ENCODE data around the gene CCR2. TPM values are rescaled to one million over a fixed set of nuclear protein-coding genes. Genes with fewer than 3 reads are reported as not detected.

The CCR2 gene
- total RNA-seq, 2 donors from 2014 or later: 1.5 to 3.0 TPM

DNA sequence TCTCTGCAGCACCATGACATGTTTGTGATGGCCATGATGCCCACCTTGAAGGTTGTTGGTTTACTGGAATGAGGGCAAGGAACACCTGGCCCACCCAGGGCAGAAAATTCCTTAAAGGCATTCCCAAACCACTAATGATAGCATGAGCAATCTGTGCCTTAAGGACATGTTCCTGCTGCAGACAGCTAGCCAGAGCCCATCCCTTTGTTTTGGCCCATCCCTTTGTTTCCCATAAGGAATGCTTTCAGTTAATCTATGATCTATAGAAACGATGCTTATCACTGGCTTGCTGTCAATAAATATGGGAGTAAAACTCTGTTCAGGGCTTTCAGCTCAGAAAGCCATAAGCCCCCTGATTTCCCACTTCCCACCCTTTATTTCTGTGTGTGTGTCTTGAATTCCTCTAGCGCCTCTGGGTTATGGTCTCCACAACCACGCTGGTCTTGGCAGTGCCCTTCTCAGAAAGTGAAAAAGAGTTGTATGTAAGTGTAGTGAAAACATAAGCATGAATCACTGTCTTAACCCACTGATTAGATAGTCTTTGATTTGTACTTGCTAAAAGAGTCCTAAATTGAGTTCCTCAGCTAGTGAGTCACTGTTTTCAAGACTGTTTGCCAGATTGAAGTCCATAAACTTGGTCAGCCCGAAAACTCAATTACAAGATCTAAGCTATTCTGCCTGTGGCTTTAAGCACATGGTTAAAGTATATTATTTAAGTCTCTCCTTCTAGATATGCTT is 19.0 kb upstream of the CCR2 start:
- no peaks in the 10 kb centered on the region for H3K9me3 ChIP-seq
- no peak overlapping the region for H3K27ac ChIP-seq
- H3K27me3 ChIP-seq: no peaks in the 10 kb centered on the region
- H3K4me1 ChIP-seq: no peaks in the 10 kb centered on the region
- TF ChIP-seq, protein P1, sequence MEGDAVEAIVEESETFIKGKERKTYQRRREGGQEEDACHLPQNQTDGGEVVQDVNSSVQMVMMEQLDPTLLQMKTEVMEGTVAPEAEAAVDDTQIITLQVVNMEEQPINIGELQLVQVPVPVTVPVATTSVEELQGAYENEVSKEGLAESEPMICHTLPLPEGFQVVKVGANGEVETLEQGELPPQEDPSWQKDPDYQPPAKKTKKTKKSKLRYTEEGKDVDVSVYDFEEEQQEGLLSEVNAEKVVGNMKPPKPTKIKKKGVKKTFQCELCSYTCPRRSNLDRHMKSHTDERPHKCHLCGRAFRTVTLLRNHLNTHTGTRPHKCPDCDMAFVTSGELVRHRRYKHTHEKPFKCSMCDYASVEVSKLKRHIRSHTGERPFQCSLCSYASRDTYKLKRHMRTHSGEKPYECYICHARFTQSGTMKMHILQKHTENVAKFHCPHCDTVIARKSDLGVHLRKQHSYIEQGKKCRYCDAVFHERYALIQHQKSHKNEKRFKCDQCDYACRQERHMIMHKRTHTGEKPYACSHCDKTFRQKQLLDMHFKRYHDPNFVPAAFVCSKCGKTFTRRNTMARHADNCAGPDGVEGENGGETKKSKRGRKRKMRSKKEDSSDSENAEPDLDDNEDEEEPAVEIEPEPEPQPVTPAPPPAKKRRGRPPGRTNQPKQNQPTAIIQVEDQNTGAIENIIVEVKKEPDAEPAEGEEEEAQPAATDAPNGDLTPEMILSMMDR (IDR thresholded peaks at IDR 0.05): no peak
- no peaks in the 10 kb centered on the region for H3K36me3 ChIP-seq
- no peak overlapping the region for H3K9ac ChIP-seq (ENCODE audit: low read depth in 2 of 2, low read length in 2 of 2)
- DNase-seq: no peak
- no peak overlapping the region for H3K4me3 ChIP-seq
- intact Hi-C loops (cut with DNase I): no loop called here

DNA sequence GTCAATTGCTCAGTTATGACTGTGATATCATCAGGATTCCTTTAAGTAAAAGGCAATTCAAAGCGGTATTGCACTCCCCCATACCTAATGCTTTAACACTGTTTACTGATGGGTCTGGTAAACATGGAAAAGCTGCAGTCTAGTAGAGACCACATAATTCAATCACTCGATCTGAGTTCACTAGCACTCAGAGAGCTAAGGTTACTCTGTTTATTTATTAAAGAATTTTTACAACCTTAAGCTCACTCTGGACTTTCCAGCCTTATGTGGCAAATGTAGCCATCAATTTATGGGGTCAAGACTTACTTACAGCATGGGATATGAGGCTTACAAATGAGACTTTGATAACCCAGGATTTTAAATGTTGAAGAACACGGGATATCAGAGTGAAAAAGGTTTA is 18.4 kb upstream of the CCR2 start:
- TF ChIP-seq, protein P1 (IDR thresholded peaks at IDR 0.05): no peak
- Histone ChIP-seq H3K36me3 (no peaks in the 10 kb centered on the region), H3K27ac (no peak overlapping the region), H3K27me3 (no peaks in the 10 kb centered on the region), H3K4me1 (no peaks in the 10 kb centered on the region), H3K4me3 (no peak overlapping the region), H3K9me3 (no peaks in the 10 kb centered on the region), H3K9ac (ENCODE audit: low read depth in 2 of 2, low read length in 2 of 2) (no peak overlapping the region)
- DNase-seq: no peak
- intact Hi-C loops (cut with DNase I): no loop called here

DNA sequence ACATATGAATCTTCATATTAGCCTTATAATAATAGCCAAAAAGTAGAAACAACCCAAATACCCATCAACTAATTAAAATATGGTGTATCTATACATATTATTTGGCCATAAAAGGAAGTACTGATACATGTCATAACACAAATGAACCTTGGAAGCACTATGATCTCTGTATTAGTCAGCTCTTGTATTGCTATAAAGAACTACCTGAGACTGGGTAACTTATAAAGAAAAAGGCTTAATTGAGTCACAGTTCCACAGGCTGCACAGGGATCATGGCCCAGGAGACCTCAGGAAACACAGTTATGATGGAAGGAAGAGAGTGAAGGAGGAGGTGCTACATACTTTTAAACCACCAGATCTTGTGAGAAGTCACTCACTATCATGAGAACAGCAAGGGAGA is 16.0 kb upstream of the CCR2 start:
- H3K27ac ChIP-seq: no peak overlapping the region
- no peaks in the 10 kb centered on the region for H3K27me3 ChIP-seq
- TF ChIP-seq, protein P1 (IDR thresholded peaks at IDR 0.05): no peak
- intact Hi-C loops (cut with DNase I): no loop called here
- no peak overlapping the region for H3K9ac ChIP-seq (ENCODE audit: low read depth in 2 of 2, low read length in 2 of 2)
- no peaks in the 10 kb centered on the region for H3K9me3 ChIP-seq
- no peak overlapping the region for H3K4me3 ChIP-seq
- DNase-seq: no peak
- H3K36me3 ChIP-seq: no peaks in the 10 kb centered on the region
- H3K4me1 ChIP-seq: no peaks in the 10 kb centered on the region

DNA sequence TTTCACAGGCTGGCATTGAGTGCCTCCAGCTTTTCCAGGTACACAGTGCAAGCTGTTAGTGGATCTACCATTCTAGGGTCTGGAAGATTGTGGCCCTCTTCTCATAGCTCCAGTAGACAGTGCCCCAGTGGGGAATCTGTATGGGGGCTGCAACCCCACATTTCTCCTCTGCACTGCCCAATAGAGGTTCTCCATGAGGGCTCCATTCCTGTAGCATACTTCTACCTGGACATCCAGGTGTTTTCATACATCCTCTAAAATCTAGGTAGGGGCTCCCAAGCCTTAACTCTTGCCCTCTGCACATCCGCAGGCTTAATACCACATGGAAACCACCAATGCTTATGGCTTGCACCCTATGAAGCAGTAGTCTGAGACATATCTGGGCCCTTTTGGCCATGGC is 15.1 kb upstream of the CCR2 start:
- Histone ChIP-seq H3K9ac (ENCODE audit: low read depth in 2 of 2, low read length in 2 of 2) (no peak overlapping the region), H3K9me3 (no peaks in the 10 kb centered on the region), H3K4me3 (no peak overlapping the region), H3K27me3 (no peaks in the 10 kb centered on the region), H3K4me1 (no peaks in the 10 kb centered on the region), H3K27ac (no peak overlapping the region), H3K36me3 (no peaks in the 10 kb centered on the region)
- TF ChIP-seq, protein P1 (IDR thresholded peaks at IDR 0.05): no peak
- no peak for DNase-seq
- intact Hi-C loops (cut with DNase I): no loop called here

DNA sequence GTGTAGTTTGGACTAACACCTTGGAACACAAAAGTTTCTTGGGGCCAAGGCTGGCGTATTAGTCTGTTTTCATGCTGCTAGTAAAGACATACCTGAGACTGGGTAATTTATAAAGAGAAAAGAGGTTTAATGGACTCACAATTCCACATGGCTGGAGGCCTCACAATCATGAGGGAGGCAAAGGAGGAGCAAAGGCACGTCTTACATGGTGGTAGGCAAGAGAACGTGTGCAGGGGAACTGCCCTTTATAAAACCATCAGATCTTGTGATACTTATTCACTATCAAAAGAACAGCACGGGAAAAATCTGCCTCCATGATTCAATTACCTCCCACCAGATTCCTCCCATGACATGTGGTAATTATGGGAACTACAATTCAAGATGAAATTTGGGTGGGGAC is 9.4 kb upstream of the CCR2 start:
- TF ChIP-seq, protein P1 (IDR thresholded peaks at IDR 0.05): no peak
- no peaks in the 10 kb centered on the region for H3K27me3 ChIP-seq
- DNase-seq: no peak
- H3K4me3 ChIP-seq: no peak overlapping the region
- H3K9ac ChIP-seq (ENCODE audit: low read depth in 2 of 2, low read length in 2 of 2): no peak overlapping the region
- no peaks in the 10 kb centered on the region for H3K36me3 ChIP-seq
- no peak overlapping the region for H3K27ac ChIP-seq
- no peaks in the 10 kb centered on the region for H3K4me1 ChIP-seq
- intact Hi-C loops (cut with DNase I): no loop called here
- H3K9me3 ChIP-seq: no peaks in the 10 kb centered on the region

Measured in colonic mucosa (tissue), 4 donors.